Fibroblast of skin of abdomen (primary cell): ENCODE data around the gene APOBEC3F.
"Not testable (repeated sequence)": the region's sequence is repeated elsewhere in the genome, so short reads cannot be mapped to it uniquely, and the experiment has no call there.

ENCODE experiments used
- DNase-seq: peaks from one replicate; pipeline ENCODE4 v3.0.0-alpha.2; 2013

The APOBEC3F gene

GRCh38 chr22:39073981-39074380 is 33.3 kb downstream of the APOBEC3F start:
- DNase-seq, result no peak

GRCh38 chr22:39076155-39077025 is 35.7 kb downstream of the APOBEC3F start:
- not testable (repeated sequence) for DNase-seq

- DNase-seq, result peak; percentile 57
Observed at GRCh38 chr22:39077026-39077840, 36.6 kb downstream of the APOBEC3F start, which contains the start of gene APOBEC3G. APOBEC3G (plus strand) TSS chr22:39077275; CDS start chr22:39077362, 87 bp downstream.

- not testable (repeated sequence) for DNase-seq
Observed at GRCh38 chr22:39077912-39078311, 37.2 kb downstream of the APOBEC3F start.

GRCh38 chr22:39078329-39078728 is 37.7 kb downstream of the APOBEC3F start:
- no peak for DNase-seq

GRCh38 chr22:39079054-39079637 is 38.5 kb downstream of the APOBEC3F start:
- not testable (repeated sequence) for DNase-seq

GRCh38 chr22:39080052-39080762 is 39.5 kb downstream of the APOBEC3F start:
- no peak for DNase-seq

GRCh38 chr22:39081016-39081415 is 40.4 kb downstream of the APOBEC3F start:
- DNase-seq, result no peak

- DNase-seq, result no peak
Observed at GRCh38 chr22:39081598-39081997, 40.9 kb downstream of the APOBEC3F start.

GRCh38 chr22:39083212-39084165 is 42.8 kb downstream of the APOBEC3F start:
- no peak for DNase-seq

GRCh38 chr22:39084666-39085065 is 44.0 kb downstream of the APOBEC3F start:
- no peak for DNase-seq

GRCh38 chr22:39087098-39087497 is 46.4 kb downstream of the APOBEC3F start:
- no peak for DNase-seq

GRCh38 chr22:39087881-39088684 is 47.4 kb downstream of the APOBEC3F start:
- DNase-seq, result no peak

- DNase-seq, result no peak
Observed at GRCh38 chr22:39088685-39089032, 48.0 kb downstream of the APOBEC3F start.

- DNase-seq, result no peak
Observed at GRCh38 chr22:39089928-39090327, 49.3 kb downstream of the APOBEC3F start.

GRCh38 chr22:39090426-39091064 is 49.9 kb downstream of the APOBEC3F start:
- no peak for DNase-seq

- DNase-seq, result no peak
Observed at GRCh38 chr22:39091126-39092081, 50.7 kb downstream of the APOBEC3F start.

GRCh38 chr22:39092111-39092862 is 51.6 kb downstream of the APOBEC3F start:
- DNase-seq, result no peak
